Fibroblast of lung (primary cell): Measurements from ENCODE around the gene DEGS2. TPM values are rescaled to one million over a fixed set of nuclear protein-coding genes. Genes with fewer than 3 reads are reported as not detected.

Source experiments
- DNase-seq, 2 donors: peaks; one replicate each; pipeline versions ENCODE4 v3.0.0 to v3.0.0-alpha.2; 2010; ENCODE audit warnings: low read depth in 2 of 2
- H2AFZ ChIP-seq: 2 replicates; pipeline ENCODE4 v1.5.1; 2012; ENCODE audit warnings: low read length, control low read depth, inconsistent platforms
- H3K27ac ChIP-seq: 2 replicates; pipeline ENCODE4 v1.5.1; 2011; ENCODE audit warnings: low read length, control low read depth; ENCODE audit not compliant: insufficient read depth
- H3K27me3 ChIP-seq: 2 replicates; pipeline ENCODE4 v1.5.1; 2011; ENCODE audit warnings: mild to moderate bottlenecking, low read length; ENCODE audit not compliant: control insufficient read depth, insufficient read depth
- H3K36me3 ChIP-seq: 2 replicates; pipeline ENCODE4 v1.5.1; 2011; ENCODE audit warnings: low read length; ENCODE audit not compliant: control insufficient read depth, insufficient read depth
- H3K4me1 ChIP-seq: 2 replicates; pipeline ENCODE4 v1.5.1; 2011; ENCODE audit warnings: low read length; ENCODE audit not compliant: control insufficient read depth, insufficient read depth; ENCODE audit errors: extremely low read depth
- H3K4me2 ChIP-seq: 2 replicates; pipeline ENCODE4 v1.5.1; 2011; ENCODE audit warnings: low read length, control low read depth; ENCODE audit not compliant: insufficient read depth; ENCODE audit errors: extremely low read depth
- H3K4me3 ChIP-seq, 4 experiments: fragments of 200-600 bp in 1 of 4; sonication (generic) in 1 of 4; replicated peaks in 1 of 4; 2 replicates each; pipeline ENCODE4 v1.5.1; 2011 to 2016; ENCODE audit warnings: low read length in 4 of 4, low read depth in 3 of 4, mild to moderate bottlenecking in 3 of 4, control low read depth in 2 of 4, inconsistent platforms in 1 of 4, mixed read lengths in 1 of 4; ENCODE audit not compliant: insufficient read depth in 1 of 4; ENCODE audit errors: control extremely low read depth in 1 of 4
- H3K79me2 ChIP-seq: 2 replicates; pipeline ENCODE4 v1.5.1; 2012; ENCODE audit warnings: mild to moderate bottlenecking, low read length, inconsistent platforms; ENCODE audit not compliant: control insufficient read depth, insufficient read depth
- H3K9ac ChIP-seq: 2 replicates; pipeline ENCODE4 v1.5.1; 2011; ENCODE audit warnings: mild to moderate bottlenecking, low read length, control low read depth; ENCODE audit not compliant: insufficient read depth
- H3K9me3 ChIP-seq: 2 replicates; pipeline ENCODE4 v1.5.1; 2012; ENCODE audit warnings: low read depth, low read length; ENCODE audit not compliant: control insufficient read depth, insufficient read depth
- H4K20me1 ChIP-seq: 2 replicates; pipeline ENCODE4 v1.5.1; 2011; ENCODE audit warnings: low read length; ENCODE audit not compliant: control insufficient read depth, insufficient read depth; ENCODE audit errors: extremely low read depth
- CTCF ChIP-seq, 2 donors: IDR thresholded peaks in 1 of 2; conservative IDR thresholded peaks in 1 of 2; 1 replicate in 1 of 2; 2 replicates in 1 of 2; pipeline ENCODE4 v1.5.1; 2011 to 2012; ENCODE audit warnings: low read length in 2 of 2, control low read depth in 1 of 2, inconsistent platforms in 1 of 2, low read depth in 1 of 2, mild to moderate bottlenecking in 1 of 2
- EZH2 ChIP-seq: IDR thresholded peaks from 2 replicates; pipeline ENCODE4 v1.5.1; 2012; ENCODE audit warnings: low read length, control low read depth, mild to moderate bottlenecking; ENCODE audit errors: missing control alignments
- polyA plus RNA-seq, 2 donors: library from polyadenylated mRNA; depleted of rRNA in 1 of 2; stranded (reverse) in 1 of 2; unstranded in 1 of 2; fragments of >200 nt; gene quantifications; 2 replicates each; pipeline ENCODE4 v1.2.1, GENCODE V29; 2011 to 2012; ENCODE audit warnings: missing spikeins in 1 of 2
- total RNA-seq: library from RNA; depleted of rRNA; stranded (reverse); fragments of >200 nt; gene quantifications from 2 replicates; pipeline ENCODE4 v1.2.1, GENCODE V29; 2014

DEGS2 gene
- total and polyA plus RNA-seq, 2 donors (not counting 1 experiment from before 2014, with no cell fraction given) = under 0.01 TPM; not detected in 1

GRCh38 chr14:100109594-100109955 is 49.9 kb downstream of the DEGS2 start:
- no peaks in the 10 kb centered on the region for H3K27me3 ChIP-seq
- no peak for DNase-seq

GRCh38 chr14:100108840-100109593 is 50.4 kb downstream of the DEGS2 start:
- H4K20me1 ChIP-seq = no peaks in the 10 kb centered on the region
- H3K9me3 ChIP-seq = no peaks in the 10 kb centered on the region
- H3K9ac ChIP-seq = no peak overlapping the region
- no peak overlapping the region for H3K4me2 ChIP-seq
- no peak overlapping the region for H3K4me3 ChIP-seq
- H2AFZ ChIP-seq = no peak overlapping the region
- TF ChIP-seq CTCF (conservative IDR thresholded peaks at IDR 0.05 in 1 of 2, IDR thresholded peaks at IDR 0.05 in 1 of 2; ENCODE audit: low read depth in 1 of 2, low read length in 2 of 2) (no peak), EZH2 (no peak)
- peak; percentile 28 to 35 for DNase-seq
- peak overlapping the region; percentile 30 for H3K27ac ChIP-seq
- H3K79me2 ChIP-seq = no peaks in the 10 kb centered on the region
- H3K27me3 ChIP-seq = no peaks in the 10 kb centered on the region
- H3K4me1 ChIP-seq = peaks cover 12% of the 10 kb centered on the region
- H3K36me3 ChIP-seq = no peaks in the 10 kb centered on the region

More at GRCh38 chr14:100109594-100109955, 49.9 kb downstream of the DEGS2 start:
- Histone ChIP-seq H3K4me1 (peaks cover 9% of the 10 kb centered on the region), H3K9ac (no peak overlapping the region), H3K4me3 (no peak overlapping the region), H3K27ac (no peak overlapping the region), H3K9me3 (no peaks in the 10 kb centered on the region), H3K79me2 (no peaks in the 10 kb centered on the region), H3K4me2 (no peak overlapping the region), H2AFZ (no peak overlapping the region), H3K36me3 (no peaks in the 10 kb centered on the region), H4K20me1 (no peaks in the 10 kb centered on the region)
- TF ChIP-seq CTCF (conservative IDR thresholded peaks at IDR 0.05 in 1 of 2, IDR thresholded peaks at IDR 0.05 in 1 of 2; ENCODE audit: low read depth in 1 of 2, low read length in 2 of 2) (no peak), EZH2 (no peak)

- peak; percentile 43 to 74 for DNase-seq
- peak; percentile 92 for TF ChIP-seq CTCF (conservative IDR thresholded peaks at IDR 0.05 in 1 of 2, IDR thresholded peaks at IDR 0.05 in 1 of 2; ENCODE audit: low read depth in 1 of 2, low read length in 2 of 2)
- TF ChIP-seq EZH2 = no peak
- Histone ChIP-seq H3K36me3 (no peaks in the 10 kb centered on the region), H3K9ac (no peak overlapping the region), H3K9me3 (no peaks in the 10 kb centered on the region), H3K27ac (peak overlapping the region; percentile 30), H3K4me3 (no peak overlapping the region), H2AFZ (no peak overlapping the region), H3K79me2 (no peaks in the 10 kb centered on the region), H3K4me1 (peaks cover 12% of the 10 kb centered on the region), H4K20me1 (no peaks in the 10 kb centered on the region), H3K27me3 (no peaks in the 10 kb centered on the region), H3K4me2 (peak overlapping the region; percentile 7)
These were observed 51.2 kb downstream of the DEGS2 start for GRCh38 chr14:100108042-100108825.
